Neural cell (in vitro differentiated cells): Measurements from ENCODE around the gene FAM174C. TPM values are rescaled to one million over a fixed set of nuclear protein-coding genes. Genes with fewer than 3 reads are reported as not detected.

Experiments
- H2AFZ ChIP-seq: fragments of 200-600, 300-800 bp; sonication (generic), shearing (Covaris generic); 2 replicates; pipeline ENCODE4 v1.6.0; 2014; ENCODE audit warnings: low read depth, mild to moderate bottlenecking, antibody characterized with exemption, low read length, moderate library complexity
- H3F3A ChIP-seq: fragments of 200-600 bp; shearing (Covaris generic); 2 replicates; pipeline ENCODE4 v1.6.1; 2016; ENCODE audit warnings: mild to moderate bottlenecking, moderate library complexity, mixed read lengths, antibody characterized with exemption, low read length; ENCODE audit not compliant: insufficient read depth, poor library complexity, severe bottlenecking
- H3K27ac ChIP-seq: fragments of 200-600, 300-800 bp; sonication (generic), shearing (Covaris generic); 2 replicates; pipeline ENCODE4 v1.5.1; 2014; ENCODE audit warnings: mild to moderate bottlenecking, low read length, moderate library complexity
- H3K27me3 ChIP-seq: fragments of 300-800, 200-600 bp; sonication (generic), shearing (Covaris generic); 2 replicates; pipeline ENCODE4 v1.6.0; 2014; ENCODE audit warnings: mild to moderate bottlenecking, low read depth, low read length, moderate library complexity; ENCODE audit not compliant: insufficient read depth
- H3K36me3 ChIP-seq: fragments of 300-800, 200-600 bp; sonication (generic), shearing (Covaris generic); 2 replicates; pipeline ENCODE4 v1.5.1; 2014; ENCODE audit warnings: mild to moderate bottlenecking, antibody characterized with exemption, low read length, moderate library complexity; ENCODE audit not compliant: insufficient read depth
- H3K4me2 ChIP-seq: fragments of 300-800, 200-600 bp; sonication (generic), shearing (Covaris generic); 2 replicates; pipeline ENCODE4 v1.6.0; 2014; ENCODE audit warnings: mild to moderate bottlenecking, low read length
- H3K4me3 ChIP-seq: fragments of 300-800, 200-600 bp; sonication (generic), shearing (Covaris generic); 2 replicates; pipeline ENCODE4 v1.5.1; 2014; ENCODE audit warnings: mild to moderate bottlenecking, low read length, moderate library complexity
- H3K79me2 ChIP-seq: fragments of 200-600 bp; shearing (Covaris generic); replicated peaks from 2 replicates; pipeline ENCODE4 v1.6.0; 2014; ENCODE audit warnings: mild to moderate bottlenecking, low read length, moderate library complexity; ENCODE audit not compliant: insufficient read depth
- H3K9ac ChIP-seq: fragments of 300-800, 200-600 bp; sonication (generic), shearing (Covaris generic); 2 replicates; pipeline ENCODE4 v1.6.1; 2016; ENCODE audit warnings: mild to moderate bottlenecking, low read length, mixed read lengths
- H3K9me2 ChIP-seq: fragments of 200-600 bp; shearing (Covaris generic); 2 replicates; pipeline ENCODE4 v1.6.1; 2016; ENCODE audit warnings: mild to moderate bottlenecking, low read length, mixed read lengths; ENCODE audit not compliant: insufficient read depth
- H3K9me3 ChIP-seq: fragments of 200-600, 300-800 bp; sonication (generic), shearing (Covaris generic); 2 replicates; pipeline ENCODE4 v1.6.1; 2016; ENCODE audit warnings: mild to moderate bottlenecking, mixed run types, low read length, moderate library complexity, mixed read lengths
- H4K20me1 ChIP-seq: fragments of 200-600 bp; shearing (Covaris generic); 2 replicates; pipeline ENCODE4 v1.6.1; 2016; ENCODE audit warnings: mild to moderate bottlenecking, mixed run types; ENCODE audit not compliant: insufficient read depth
- EP300 ChIP-seq: fragments of 450-650 bp; conservative IDR thresholded peaks from 2 replicates; pipeline ENCODE4 v1.6.1; 2014; ENCODE audit warnings: antibody characterized with exemption, mild to moderate bottlenecking, moderate library complexity; ENCODE audit not compliant: poor library complexity, severe bottlenecking
- EZH2 ChIP-seq: fragments of 200-600, 300-800 bp; shearing (Covaris generic), sonication (generic); IDR thresholded peaks from 2 replicates; pipeline ENCODE4 v1.6.1; 2014; ENCODE audit warnings: antibody characterized with exemption, low read length, borderline replicate concordance, mild to moderate bottlenecking; ENCODE audit not compliant: insufficient read depth, poor library complexity, severe bottlenecking
- MXI1 ChIP-seq: fragments of 450-650 bp; conservative IDR thresholded peaks from 2 replicates; pipeline ENCODE4 v1.6.1; 2014; ENCODE audit warnings: antibody characterized with exemption, mild to moderate bottlenecking; ENCODE audit not compliant: poor library complexity, severe bottlenecking
- POLR2AphosphoS5 ChIP-seq: IDR thresholded peaks from 2 replicates; pipeline ENCODE4 v1.6.1; 2012
- RAD21 ChIP-seq: fragments of 450-650 bp; conservative IDR thresholded peaks from 2 replicates; pipeline ENCODE4 v1.6.1; 2014; ENCODE audit warnings: antibody characterized with exemption, mild to moderate bottlenecking, moderate library complexity
- SMC3 ChIP-seq: fragments of 450-650 bp; conservative IDR thresholded peaks from 2 replicates; pipeline ENCODE4 v1.6.1; 2014; ENCODE audit warnings: antibody characterized with exemption, mild to moderate bottlenecking, moderate library complexity; ENCODE audit not compliant: poor library complexity
- TAF1 ChIP-seq: IDR thresholded peaks from 2 replicates; pipeline ENCODE4 v1.6.1; 2012; ENCODE audit warnings: low read depth
- polyA plus RNA-seq: library from polyadenylated mRNA; depleted of rRNA; stranded (reverse); fragments of >200 nt; gene quantifications from 2 replicates; pipeline ENCODE4 v1.2.3, GENCODE V29; 2014
- TF ChIP-seq, protein P1 (sequence below): IDR thresholded peaks from 2 replicates; pipeline ENCODE4 v1.6.1; 2012; ENCODE audit warnings: borderline replicate concordance
- TF ChIP-seq, protein P2 (sequence below): fragments of 450-650 bp; IDR thresholded peaks from 2 replicates; pipeline ENCODE4 v1.5.1; 2014; ENCODE audit warnings: antibody characterized with exemption, mild to moderate bottlenecking, moderate library complexity; ENCODE audit not compliant: poor library complexity, severe bottlenecking

The FAM174C gene
- polyA plus RNA-seq, 1 donor from 2014 or later, result 28.4 TPM

DNA sequence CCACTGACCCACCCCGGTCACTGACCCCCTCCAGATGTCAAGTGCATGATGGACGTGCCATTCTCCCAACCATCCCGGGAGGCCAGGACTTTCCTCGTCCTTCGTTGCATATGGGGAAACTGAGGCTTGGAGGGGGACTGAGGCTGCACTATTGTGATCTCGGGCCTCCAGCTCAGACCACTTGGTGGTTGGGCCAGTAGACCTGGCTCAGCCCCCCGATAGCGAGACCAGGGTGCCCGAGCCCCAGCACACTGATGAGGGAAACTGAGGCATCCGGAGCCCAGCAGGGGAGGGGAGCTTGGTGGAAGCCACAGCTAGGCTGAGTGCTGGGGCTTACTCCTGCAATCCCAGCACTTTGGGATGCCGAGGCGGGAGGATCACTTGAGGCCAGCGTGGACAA lies 20.7 kb downstream of the FAM174C start:
- H3F3A ChIP-seq, result no peaks in the 10 kb centered on the region
- H3K9me2 ChIP-seq, result no peaks in the 10 kb centered on the region
- peaks cover 9% of the 10 kb centered on the region for H3K79me2 ChIP-seq
- no peaks in the 10 kb centered on the region for H3K9me3 ChIP-seq
- no peak overlapping the region for H2AFZ ChIP-seq
- no peak overlapping the region for H3K4me2 ChIP-seq
- H3K27me3 ChIP-seq, result no peaks in the 10 kb centered on the region
- no peak overlapping the region for H3K9ac ChIP-seq
- no peak overlapping the region for H3K4me3 ChIP-seq
- no peaks in the 10 kb centered on the region for H4K20me1 ChIP-seq
- H3K36me3 ChIP-seq, result no peaks in the 10 kb centered on the region
- TF ChIP-seq EZH2 (no peak), TAF1 (no peak), MXI1 (no peak), SMC3 (no peak), RAD21 (no peak)
- TF ChIP-seq, protein P1, sequence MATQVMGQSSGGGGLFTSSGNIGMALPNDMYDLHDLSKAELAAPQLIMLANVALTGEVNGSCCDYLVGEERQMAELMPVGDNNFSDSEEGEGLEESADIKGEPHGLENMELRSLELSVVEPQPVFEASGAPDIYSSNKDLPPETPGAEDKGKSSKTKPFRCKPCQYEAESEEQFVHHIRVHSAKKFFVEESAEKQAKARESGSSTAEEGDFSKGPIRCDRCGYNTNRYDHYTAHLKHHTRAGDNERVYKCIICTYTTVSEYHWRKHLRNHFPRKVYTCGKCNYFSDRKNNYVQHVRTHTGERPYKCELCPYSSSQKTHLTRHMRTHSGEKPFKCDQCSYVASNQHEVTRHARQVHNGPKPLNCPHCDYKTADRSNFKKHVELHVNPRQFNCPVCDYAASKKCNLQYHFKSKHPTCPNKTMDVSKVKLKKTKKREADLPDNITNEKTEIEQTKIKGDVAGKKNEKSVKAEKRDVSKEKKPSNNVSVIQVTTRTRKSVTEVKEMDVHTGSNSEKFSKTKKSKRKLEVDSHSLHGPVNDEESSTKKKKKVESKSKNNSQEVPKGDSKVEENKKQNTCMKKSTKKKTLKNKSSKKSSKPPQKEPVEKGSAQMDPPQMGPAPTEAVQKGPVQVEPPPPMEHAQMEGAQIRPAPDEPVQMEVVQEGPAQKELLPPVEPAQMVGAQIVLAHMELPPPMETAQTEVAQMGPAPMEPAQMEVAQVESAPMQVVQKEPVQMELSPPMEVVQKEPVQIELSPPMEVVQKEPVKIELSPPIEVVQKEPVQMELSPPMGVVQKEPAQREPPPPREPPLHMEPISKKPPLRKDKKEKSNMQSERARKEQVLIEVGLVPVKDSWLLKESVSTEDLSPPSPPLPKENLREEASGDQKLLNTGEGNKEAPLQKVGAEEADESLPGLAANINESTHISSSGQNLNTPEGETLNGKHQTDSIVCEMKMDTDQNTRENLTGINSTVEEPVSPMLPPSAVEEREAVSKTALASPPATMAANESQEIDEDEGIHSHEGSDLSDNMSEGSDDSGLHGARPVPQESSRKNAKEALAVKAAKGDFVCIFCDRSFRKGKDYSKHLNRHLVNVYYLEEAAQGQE, result no peak
- H3K27ac ChIP-seq, result no peak overlapping the region

DNA sequence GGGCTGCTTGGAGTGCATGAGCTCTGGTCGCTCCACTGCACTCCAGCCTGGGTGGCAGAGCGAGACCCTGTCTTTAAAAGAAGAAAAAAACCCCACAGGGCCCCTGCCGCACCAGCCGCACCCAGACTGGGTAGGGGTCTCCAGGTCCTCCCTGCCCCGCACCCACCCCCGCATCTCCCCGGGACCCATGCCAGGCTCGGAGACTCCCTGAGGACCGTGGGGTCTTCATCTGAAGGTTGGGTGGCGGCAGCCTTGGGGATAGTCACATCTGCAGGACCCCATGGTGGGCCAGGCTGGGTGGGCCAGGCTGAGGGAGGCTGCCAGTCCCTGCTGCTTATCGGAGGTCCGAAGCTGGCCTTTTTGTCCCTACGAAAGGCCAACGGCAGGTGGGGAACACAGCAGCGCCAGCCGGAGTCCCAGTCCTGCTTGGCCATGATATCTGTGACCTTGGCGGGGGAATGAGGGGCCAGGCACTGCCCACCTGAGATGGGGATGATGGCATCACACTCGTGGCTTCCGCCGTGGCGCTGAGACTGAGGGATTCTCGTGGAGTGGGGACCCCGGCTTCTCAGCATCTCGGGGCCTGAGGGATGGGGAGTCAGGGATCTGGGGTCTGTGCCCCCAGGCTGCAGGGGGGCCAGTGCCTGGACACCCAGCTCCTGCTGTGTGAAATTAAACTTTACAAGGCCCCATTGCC lies 21.4 kb downstream of the FAM174C start:
- Histone ChIP-seq H3K9me2 (no peaks in the 10 kb centered on the region), H3K79me2 (peaks cover 7% of the 10 kb centered on the region), H3F3A (no peaks in the 10 kb centered on the region), H2AFZ (no peak overlapping the region), H3K4me2 (no peak overlapping the region), H3K9ac (no peak overlapping the region), H4K20me1 (no peaks in the 10 kb centered on the region), H3K27me3 (no peaks in the 10 kb centered on the region), H3K27ac (no peak overlapping the region), H3K9me3 (no peaks in the 10 kb centered on the region), H3K36me3 (no peaks in the 10 kb centered on the region), H3K4me3 (no peak overlapping the region)
- TF ChIP-seq SMC3 (no peak), EZH2 (no peak), MXI1 (no peak), TAF1 (no peak), RAD21 (no peak), POLR2AphosphoS5 (no peak), EP300 (no peak)
- TF ChIP-seq, protein P2, sequence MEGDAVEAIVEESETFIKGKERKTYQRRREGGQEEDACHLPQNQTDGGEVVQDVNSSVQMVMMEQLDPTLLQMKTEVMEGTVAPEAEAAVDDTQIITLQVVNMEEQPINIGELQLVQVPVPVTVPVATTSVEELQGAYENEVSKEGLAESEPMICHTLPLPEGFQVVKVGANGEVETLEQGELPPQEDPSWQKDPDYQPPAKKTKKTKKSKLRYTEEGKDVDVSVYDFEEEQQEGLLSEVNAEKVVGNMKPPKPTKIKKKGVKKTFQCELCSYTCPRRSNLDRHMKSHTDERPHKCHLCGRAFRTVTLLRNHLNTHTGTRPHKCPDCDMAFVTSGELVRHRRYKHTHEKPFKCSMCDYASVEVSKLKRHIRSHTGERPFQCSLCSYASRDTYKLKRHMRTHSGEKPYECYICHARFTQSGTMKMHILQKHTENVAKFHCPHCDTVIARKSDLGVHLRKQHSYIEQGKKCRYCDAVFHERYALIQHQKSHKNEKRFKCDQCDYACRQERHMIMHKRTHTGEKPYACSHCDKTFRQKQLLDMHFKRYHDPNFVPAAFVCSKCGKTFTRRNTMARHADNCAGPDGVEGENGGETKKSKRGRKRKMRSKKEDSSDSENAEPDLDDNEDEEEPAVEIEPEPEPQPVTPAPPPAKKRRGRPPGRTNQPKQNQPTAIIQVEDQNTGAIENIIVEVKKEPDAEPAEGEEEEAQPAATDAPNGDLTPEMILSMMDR, result no peak
- TF ChIP-seq, protein P1, result no peak
